Mesenchymal stem cell (in vitro differentiated cells and primary cell): Measurements from ENCODE around the gene GALNT18.

Experiments
- DNase-seq: peaks from one replicate; pipeline ENCODE4 v3.0.0-alpha.2; 2013
- H2AFZ ChIP-seq: one replicate; pipeline ENCODE4 v1.6.1; 2013; ENCODE audit warnings: low read depth, mild to moderate bottlenecking, control low read depth, inconsistent platforms, low read length, moderate library complexity
- H2AK5ac ChIP-seq: 2 replicates; pipeline ENCODE4 v1.6.1; 2013; ENCODE audit warnings: low read length, moderate library complexity, mild to moderate bottlenecking, inconsistent platforms; ENCODE audit not compliant: severe bottlenecking
- H2BK120ac ChIP-seq: one replicate; pipeline ENCODE4 v1.6.1; 2013; ENCODE audit warnings: low read depth, mild to moderate bottlenecking, inconsistent platforms, low read length, moderate library complexity
- H2BK12ac ChIP-seq, 2 experiments: one replicate each; pipeline ENCODE4 v1.6.1; 2013; ENCODE audit warnings: inconsistent platforms in 2 of 2, low read length in 2 of 2, mild to moderate bottlenecking in 2 of 2, moderate library complexity in 2 of 2, control low read depth in 1 of 2
- H2BK15ac ChIP-seq: one replicate; pipeline ENCODE4 v1.6.1; 2013; ENCODE audit warnings: mild to moderate bottlenecking, low read depth, inconsistent platforms; ENCODE audit not compliant: poor library complexity, severe bottlenecking
- H2BK5ac ChIP-seq: 2 replicates; pipeline ENCODE4 v1.6.1; 2013; ENCODE audit warnings: low read depth, mild to moderate bottlenecking, low read length, control low read depth, inconsistent platforms; ENCODE audit not compliant: poor library complexity, severe bottlenecking
- H3K14ac ChIP-seq, 2 experiments: one replicate each; pipeline ENCODE4 v1.6.1; 2013; ENCODE audit warnings: inconsistent platforms in 2 of 2, low read length in 2 of 2, control low read depth in 1 of 2, mild to moderate bottlenecking in 1 of 2, moderate library complexity in 1 of 2
- H3K18ac ChIP-seq, 2 experiments: one replicate each; pipeline ENCODE4 v1.6.1; 2013; ENCODE audit warnings: inconsistent platforms in 2 of 2, low read length in 2 of 2, control low read depth in 1 of 2, low read depth in 1 of 2, mild to moderate bottlenecking in 1 of 2
- H3K23ac ChIP-seq, 2 experiments: one replicate each; pipeline ENCODE4 v1.6.1; 2013; ENCODE audit warnings: inconsistent platforms in 2 of 2, low read length in 2 of 2, mild to moderate bottlenecking in 2 of 2, moderate library complexity in 2 of 2, control low read depth in 1 of 2
- H3K27ac ChIP-seq: 2 replicates; pipeline ENCODE4 v1.5.1; 2013; ENCODE audit warnings: mild to moderate bottlenecking, moderate library complexity, low read length, control low read depth, inconsistent platforms; ENCODE audit not compliant: poor library complexity, severe bottlenecking
- H3K27me3 ChIP-seq, 2 experiments: 2 replicates each; pipeline versions ENCODE4 v1.6.1 to v1.7.0; 2013; ENCODE audit warnings: low read length in 2 of 2, mild to moderate bottlenecking in 2 of 2, moderate library complexity in 2 of 2, control low read depth in 1 of 2, inconsistent platforms in 1 of 2; ENCODE audit not compliant: control insufficient read depth in 1 of 2, insufficient read depth in 1 of 2
- H3K36me3 ChIP-seq, 2 experiments: 2 replicates each; pipeline versions ENCODE4 v1.6.1 to v1.7.0; 2013; ENCODE audit warnings: low read length in 2 of 2, control low read depth in 1 of 2, inconsistent platforms in 1 of 2, low read depth in 1 of 2, mild to moderate bottlenecking in 1 of 2; ENCODE audit not compliant: insufficient read depth in 2 of 2, control insufficient read depth in 1 of 2
- H3K4ac ChIP-seq, 2 experiments: one replicate each; pipeline ENCODE4 v1.6.1; 2013; ENCODE audit warnings: inconsistent platforms in 2 of 2, low read length in 2 of 2, mild to moderate bottlenecking in 2 of 2, moderate library complexity in 2 of 2, control low read depth in 1 of 2, low read depth in 1 of 2
- H3K4me1 ChIP-seq: 2 replicates; pipeline ENCODE4 v1.6.1; 2013; ENCODE audit warnings: low read depth, low read length, control low read depth; ENCODE audit not compliant: control insufficient read depth, insufficient read depth
- H3K4me2 ChIP-seq: 2 replicates; pipeline ENCODE4 v1.6.1; 2013; ENCODE audit warnings: low read length, mild to moderate bottlenecking, inconsistent platforms; ENCODE audit not compliant: poor library complexity, severe bottlenecking
- H3K4me3 ChIP-seq, 2 experiments: 2 replicates each; pipeline versions ENCODE4 v1.5.1 to v1.7.0; 2013; ENCODE audit warnings: low read length in 2 of 2, mild to moderate bottlenecking in 2 of 2, control low read depth in 1 of 2, low read depth in 1 of 2; ENCODE audit not compliant: insufficient read depth in 1 of 2
- H3K79me1 ChIP-seq: replicated peaks from 2 replicates; pipeline ENCODE4 v1.6.1; 2013; ENCODE audit warnings: mild to moderate bottlenecking, control low read depth, low read length, inconsistent platforms; ENCODE audit not compliant: poor library complexity, severe bottlenecking
- H3K9ac ChIP-seq: 2 replicates; pipeline ENCODE4 v1.7.0; 2013; ENCODE audit warnings: mild to moderate bottlenecking, low read length, moderate library complexity
- H3K9me3 ChIP-seq: 2 replicates; pipeline ENCODE4 v1.7.0; 2013; ENCODE audit warnings: mild to moderate bottlenecking, low read length; ENCODE audit not compliant: control insufficient read depth
- H4K8ac ChIP-seq: one replicate; pipeline ENCODE4 v1.6.1; 2013; ENCODE audit warnings: inconsistent platforms, mild to moderate bottlenecking, low read length, moderate library complexity
- H4K91ac ChIP-seq: one replicate; pipeline ENCODE4 v1.6.1; 2013; ENCODE audit warnings: mild to moderate bottlenecking, low read length, inconsistent platforms
- WGBS: methylation state at CpG from one replicate; pipeline ENCODE4 v1.1.7; 2013; ENCODE audit warnings: mixed read lengths; 5-methylcytosine and 5-hydroxymethylcytosine counted together

The GALNT18 gene

GRCh38 chr11:11251394-11251970 is 370.3 kb downstream of the GALNT18 start:
- 86% methylated on average over 4 of the region's 4 CpGs for WGBS
- Histone ChIP-seq H2AFZ (no peak overlapping the region), H2BK5ac (no peak overlapping the region)

GRCh38 chr11:11250470-11250869 is 371.3 kb downstream of the GALNT18 start:
- Histone ChIP-seq H3K4me2 (no peak overlapping the region), H3K27ac (no peak overlapping the region), H2AFZ (no peak overlapping the region), H3K36me3 (no peaks in the 10 kb centered on the region), H2BK120ac (no peak overlapping the region), H3K4ac (no peak overlapping the region), H4K91ac (no peak overlapping the region), H2BK5ac (no peak overlapping the region), H2AK5ac (no peak overlapping the region), H3K9me3 (peaks cover 6% of the 10 kb centered on the region), H4K8ac (no peak overlapping the region), H3K14ac (no peak overlapping the region), H3K4me3 (no peak overlapping the region), H3K9ac (no peak overlapping the region), H2BK15ac (no peak overlapping the region), H2BK12ac (no peak overlapping the region), H3K4me1 (no peaks in the 10 kb centered on the region), H3K23ac (no peak overlapping the region), H3K79me1 (no peaks in the 10 kb centered on the region), H3K18ac (peak overlapping the region in 1 of 2 experiments; percentile 14), H3K27me3 (peaks cover 46 to 56% of the 10 kb centered on the region in 2 experiments)
- 39% methylated on average over 2 of the region's 2 CpGs for WGBS
- peak; percentile 37 for DNase-seq

More at GRCh38 chr11:11251394-11251970, 370.3 kb downstream of the GALNT18 start:
- no peak overlapping the region for H3K4me2 ChIP-seq
- no peak overlapping the region for H3K9ac ChIP-seq
- no peak overlapping the region for H4K91ac ChIP-seq
- H2BK120ac ChIP-seq: no peak overlapping the region
- H3K4ac ChIP-seq: no peak overlapping the region
- H2BK15ac ChIP-seq: no peak overlapping the region
- no peak overlapping the region for H2AK5ac ChIP-seq
- H3K4me1 ChIP-seq: no peaks in the 10 kb centered on the region
- no peak overlapping the region for H2BK12ac ChIP-seq
- H3K18ac ChIP-seq: no peak overlapping the region
- no peak overlapping the region for H4K8ac ChIP-seq
- no peak overlapping the region for H3K27ac ChIP-seq
- H3K27me3 ChIP-seq: peaks cover 46 to 56% of the 10 kb centered on the region in 2 experiments
- H3K4me3 ChIP-seq: no peak overlapping the region
- H3K9me3 ChIP-seq: peaks cover 6% of the 10 kb centered on the region
- H3K23ac ChIP-seq: no peak overlapping the region
- H3K79me1 ChIP-seq: no peaks in the 10 kb centered on the region
- H3K36me3 ChIP-seq: no peaks in the 10 kb centered on the region
- no peak for DNase-seq
- no peak overlapping the region for H3K14ac ChIP-seq

GRCh38 chr11:11247576-11247975 is 374.2 kb downstream of the GALNT18 start:
- DNase-seq: no peak
- no peak overlapping the region for H4K91ac ChIP-seq
- no peak overlapping the region for H3K23ac ChIP-seq
- H3K4me1 ChIP-seq: peaks cover 2% of the 10 kb centered on the region
- H3K27me3 ChIP-seq: peaks cover 45 to 59% of the 10 kb centered on the region in 2 experiments
- H2BK120ac ChIP-seq: no peak overlapping the region
- 92% methylated on average over 2 of the region's 2 CpGs for WGBS
- no peak overlapping the region for H2BK15ac ChIP-seq
- H2BK12ac ChIP-seq: no peak overlapping the region
- no peak overlapping the region for H2AK5ac ChIP-seq
- H3K4me2 ChIP-seq: no peak overlapping the region
- no peak overlapping the region for H3K27ac ChIP-seq
- no peak overlapping the region for H3K9ac ChIP-seq
- H2AFZ ChIP-seq: no peak overlapping the region
- H3K4me3 ChIP-seq: no peak overlapping the region
- peaks cover 6% of the 10 kb centered on the region for H3K9me3 ChIP-seq
- no peaks in the 10 kb centered on the region for H3K79me1 ChIP-seq
- H4K8ac ChIP-seq: no peak overlapping the region
- H3K14ac ChIP-seq: no peak overlapping the region
- H3K36me3 ChIP-seq: no peaks in the 10 kb centered on the region
- H3K18ac ChIP-seq: no peak overlapping the region
- no peak overlapping the region for H3K4ac ChIP-seq
- H2BK5ac ChIP-seq: no peak overlapping the region

DNA sequence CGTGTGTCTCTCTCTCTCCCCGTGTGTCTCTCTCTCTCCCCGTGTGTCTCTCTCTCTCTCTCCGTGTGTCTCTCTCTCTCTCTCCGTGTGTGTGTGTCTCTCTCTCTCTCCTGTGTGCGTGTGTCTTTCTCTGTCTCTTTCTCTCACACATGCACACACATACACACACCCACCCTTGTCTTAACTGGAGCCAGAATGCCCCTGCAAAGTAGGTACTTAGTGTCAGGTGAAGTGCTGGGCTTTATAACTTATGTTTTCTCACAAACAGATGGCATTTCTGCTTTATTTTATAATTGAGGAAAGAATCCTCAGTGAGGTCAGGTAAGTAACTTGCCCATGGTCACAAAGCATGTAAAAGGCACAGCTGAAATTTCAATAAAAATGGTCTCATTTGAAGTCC is 374.7 kb downstream of the GALNT18 start:
- Histone ChIP-seq H2BK120ac (no peak overlapping the region), H2BK12ac (no peak overlapping the region), H2AK5ac (no peak overlapping the region), H2BK5ac (no peak overlapping the region), H3K4me1 (peaks cover 2% of the 10 kb centered on the region), H3K36me3 (no peaks in the 10 kb centered on the region), H3K27ac (no peak overlapping the region), H4K8ac (no peak overlapping the region), H3K79me1 (no peaks in the 10 kb centered on the region), H3K4ac (no peak overlapping the region), H4K91ac (no peak overlapping the region), H2AFZ (no peak overlapping the region), H3K9ac (no peak overlapping the region), H3K4me3 (no peak overlapping the region), H3K9me3 (peaks cover 6% of the 10 kb centered on the region), H3K4me2 (no peak overlapping the region), H2BK15ac (no peak overlapping the region), H3K18ac (no peak overlapping the region), H3K27me3 (peaks cover 45 to 58% of the 10 kb centered on the region in 2 experiments), H3K23ac (no peak overlapping the region), H3K14ac (no peak overlapping the region)
- no CpG with 5 or more reads among the region's 6 CpGs for WGBS
- no peak for DNase-seq
